Liver (tissue), 9 donors: ENCODE measurements around the gene LNX2. TPM values are rescaled to one million over a fixed set of nuclear protein-coding genes. Genes with fewer than 3 reads are reported as not detected.

Source experiments
- DNase-seq: peaks from one replicate; pipeline ENCODE4 v3.0.0-alpha.2; 2017; ENCODE audit warnings: low spot score
- H3K27ac ChIP-seq, 2 donors: one replicate each; pipeline ENCODE4 v1.7.0; 2013; ENCODE audit warnings: inconsistent platforms in 2 of 2, low read length in 2 of 2, control low read depth in 1 of 2, low read depth in 1 of 2, mild to moderate bottlenecking in 1 of 2
- H3K27me3 ChIP-seq, 4 donors: one replicate each; pipeline versions ENCODE4 v1.6.1 to v1.7.0; 2013; ENCODE audit warnings: low read length in 3 of 4, inconsistent platforms in 1 of 4, mild to moderate bottlenecking in 1 of 4, moderate library complexity in 1 of 4; ENCODE audit not compliant: control insufficient read depth in 4 of 4, insufficient read depth in 4 of 4
- H3K36me3 ChIP-seq, 4 donors: one replicate each; pipeline versions ENCODE4 v1.6.1 to v1.7.0; 2013; ENCODE audit warnings: low read length in 3 of 4, mild to moderate bottlenecking in 3 of 4, low read depth in 1 of 4, moderate library complexity in 1 of 4; ENCODE audit not compliant: control insufficient read depth in 4 of 4, insufficient read depth in 3 of 4
- H3K4me1 ChIP-seq, 4 donors: one replicate each; pipeline versions ENCODE4 v1.6.1 to v1.7.0; 2013; ENCODE audit warnings: low read length in 3 of 4, mild to moderate bottlenecking in 3 of 4, moderate library complexity in 1 of 4; ENCODE audit not compliant: control insufficient read depth in 4 of 4, insufficient read depth in 4 of 4
- H3K4me3 ChIP-seq, 3 donors: one replicate each; pipeline versions ENCODE4 v1.6.1 to v1.7.0; 2013; ENCODE audit warnings: low read length in 3 of 3, control low read depth in 1 of 3, low read depth in 1 of 3, mild to moderate bottlenecking in 1 of 3
- H3K9ac ChIP-seq, 2 donors: one replicate each; pipeline ENCODE4 v1.7.0; 2013; ENCODE audit warnings: low read length in 2 of 2, mild to moderate bottlenecking in 2 of 2, moderate library complexity in 2 of 2, control low read depth in 1 of 2, low read depth in 1 of 2
- H3K9me3 ChIP-seq, 4 donors: one replicate each; pipeline versions ENCODE4 v1.6.1 to v1.7.0; 2013; ENCODE audit warnings: low read length in 3 of 4; ENCODE audit not compliant: control insufficient read depth in 4 of 4
- ATF3 ChIP-seq: IDR thresholded peaks from 2 replicates; pipeline ENCODE4 v1.6.1; 2016; ENCODE audit warnings: antibody characterized with exemption
- CTCF ChIP-seq: fragments of 150-350 bp; IDR thresholded peaks from 2 replicates; pipeline ENCODE4 v1.5.1; 2017; ENCODE audit warnings: improper control_type of control experiment, low read depth, low read length; ENCODE audit not compliant: missing input control
- EGR1 ChIP-seq, 2 donors: IDR thresholded peaks; 2 replicates each; pipeline ENCODE4 v1.6.1; 2016 to 2018; ENCODE audit warnings: antibody characterized with exemption in 2 of 2, low read depth in 2 of 2
- FOXA1 ChIP-seq: IDR thresholded peaks from 2 replicates; pipeline ENCODE4 v1.6.1; 2016; ENCODE audit warnings: antibody characterized with exemption
- FOXA2 ChIP-seq: IDR thresholded peaks from 2 replicates; pipeline ENCODE4 v1.6.1; 2016; ENCODE audit warnings: antibody characterized with exemption
- GABPA ChIP-seq, 2 donors: IDR thresholded peaks in 1 of 2; conservative IDR thresholded peaks in 1 of 2; 2 replicates each; pipeline ENCODE4 v1.6.1; 2016; ENCODE audit warnings: antibody characterized with exemption in 2 of 2, mild to moderate bottlenecking in 1 of 2, moderate library complexity in 1 of 2
- HNF4A ChIP-seq, 2 donors: conservative IDR thresholded peaks; 2 replicates each; pipeline ENCODE4 v1.6.1; 2016; ENCODE audit warnings: antibody characterized with exemption in 2 of 2, mild to moderate bottlenecking in 2 of 2
- HNF4G ChIP-seq: IDR thresholded peaks from 2 replicates; pipeline ENCODE4 v1.6.1; 2016; ENCODE audit warnings: antibody characterized with exemption
- JUND ChIP-seq, 2 donors: IDR thresholded peaks; 2 replicates each; pipeline ENCODE4 v1.6.1; 2016; ENCODE audit warnings: antibody characterized with exemption in 2 of 2
- MAX ChIP-seq: IDR thresholded peaks from 2 replicates; pipeline ENCODE4 v1.6.1; 2016; ENCODE audit warnings: antibody characterized with exemption
- NR2F2 ChIP-seq: IDR thresholded peaks from 2 replicates; pipeline ENCODE4 v1.6.1; 2016; ENCODE audit warnings: antibody characterized with exemption
- RAD21 ChIP-seq, 2 donors: IDR thresholded peaks; 2 replicates each; pipeline ENCODE4 v1.6.1; 2016; ENCODE audit warnings: antibody characterized with exemption in 2 of 2, mild to moderate bottlenecking in 2 of 2
- REST ChIP-seq: IDR thresholded peaks from 2 replicates; pipeline ENCODE4 v1.6.1; 2016; ENCODE audit warnings: antibody characterized with exemption, mild to moderate bottlenecking
- RXRA ChIP-seq, 2 donors: IDR thresholded peaks; 2 replicates each; pipeline ENCODE4 v1.6.1; 2017 to 2018; ENCODE audit warnings: antibody characterized with exemption in 2 of 2, mild to moderate bottlenecking in 1 of 2
- SP1 ChIP-seq: IDR thresholded peaks from 2 replicates; pipeline ENCODE4 v1.6.1; 2018; ENCODE audit warnings: antibody characterized with exemption, mild to moderate bottlenecking
- TAF1 ChIP-seq: conservative IDR thresholded peaks from 2 replicates; pipeline ENCODE4 v1.6.1; 2016; ENCODE audit warnings: antibody characterized with exemption, mild to moderate bottlenecking
- YY1 ChIP-seq: IDR thresholded peaks from 2 replicates; pipeline ENCODE4 v1.6.1; 2016; ENCODE audit warnings: antibody characterized with exemption, mild to moderate bottlenecking
- ZBTB33 ChIP-seq: IDR thresholded peaks from 2 replicates; pipeline ENCODE4 v1.6.1; 2016; ENCODE audit warnings: antibody characterized with exemption
- WGBS: extraction: QIAGEN DNeasy Blood & Tissue Kit; methylation state at CpG from one replicate; pipeline ENCODE4 v1.1.7; 2013; 5-methylcytosine and 5-hydroxymethylcytosine counted together
- polyA plus RNA-seq, 2 donors: library from polyadenylated mRNA; stranded (reverse) in 1 of 2; unstranded in 1 of 2; fragments of 200-250 nt in 1 of 2; fragments of >200 nt in 1 of 2; fragmentation: Nextera tagmentation in 1 of 2; extraction: Ambion mirVana in 1 of 2; gene quantifications; one replicate each; pipeline versions ENCODE4 v1.2.1 to v1.2.3, GENCODE V29; 2013 to 2015
- total RNA-seq, 2 donors: library from RNA; depleted of rRNA; stranded (reverse); fragments of >200 nt; gene quantifications; one replicate each; pipeline ENCODE4 v1.2.3, GENCODE V29; 2014
- donor health status: healthy.
- donor health status: healthy.
- donor health status: healthy.
- donor health status: healthy.
- donor health status: healthy.

The LNX2 gene
- total and polyA plus RNA-seq, 4 donors = 6.2 to 25.9 (median 13.3) TPM

- TF ChIP-seq ATF3 (no peak), GABPA (IDR thresholded peaks at IDR 0.05 in 1 of 2, conservative IDR thresholded peaks at IDR 0.05 in 1 of 2) (no peak)
- H3K36me3 ChIP-seq = peaks cover 0 to 4% (median 0%) of the 10 kb centered on the region in 4 donors
- no peak for DNase-seq
- no peak overlapping the region for H3K27ac ChIP-seq
- no peaks in the 10 kb centered on the region for H3K27me3 ChIP-seq
- no peaks in the 10 kb centered on the region for H3K9me3 ChIP-seq
- H3K4me3 ChIP-seq = no peak overlapping the region
- no peak overlapping the region for H3K9ac ChIP-seq
- 87% methylated on average over 10 of the region's 10 CpGs for WGBS
- H3K4me1 ChIP-seq = peaks cover 2 to 6% (median 3%) of the 10 kb centered on the region in 4 donors
These were observed 86.0 kb downstream of the LNX2 start for GRCh38 chr13:27534108-27534980.

- H3K4me1 ChIP-seq = peaks cover 2 to 6% (median 3%) of the 10 kb centered on the region in 4 donors
- H3K4me3 ChIP-seq = no peak overlapping the region
- 11% methylated on average over 19 of the region's 19 CpGs for WGBS
- H3K9ac ChIP-seq = no peak overlapping the region
- TF ChIP-seq YY1 = no peak
- no peak for TF ChIP-seq JUND (IDR thresholded peaks at IDR 0.05)
- no peak for TF ChIP-seq ZBTB33
- no peak for TF ChIP-seq GABPA (IDR thresholded peaks at IDR 0.05 in 1 of 2, conservative IDR thresholded peaks at IDR 0.05 in 1 of 2)
- TF ChIP-seq HNF4G = no peak
- no peak for TF ChIP-seq TAF1
- no peak for TF ChIP-seq FOXA1
- no peak for TF ChIP-seq EGR1 (IDR thresholded peaks at IDR 0.05; ENCODE audit: low read depth in 2 of 2)
- TF ChIP-seq MAX = no peak
- TF ChIP-seq HNF4A (conservative IDR thresholded peaks at IDR 0.05) = peak in 1 of 2 donors; percentile 18
- peak; percentile 93 to 98 for TF ChIP-seq RAD21 (IDR thresholded peaks at IDR 0.05)
- no peak for TF ChIP-seq REST
- TF ChIP-seq NR2F2 = no peak
- TF ChIP-seq SP1 = no peak
- TF ChIP-seq FOXA2 = no peak
- TF ChIP-seq RXRA (IDR thresholded peaks at IDR 0.05) = peak in 1 of 2 donors; percentile 16
- TF ChIP-seq CTCF = peak; percentile 89
- no peak for TF ChIP-seq ATF3
- peaks cover 0 to 1% (median 0%) of the 10 kb centered on the region in 4 donors for H3K36me3 ChIP-seq
- peak; percentile 89 for DNase-seq
- no peaks in the 10 kb centered on the region for H3K27me3 ChIP-seq
- peaks cover 0 to 1% (median 0%) of the 10 kb centered on the region in 4 donors for H3K9me3 ChIP-seq
- H3K27ac ChIP-seq = no peak overlapping the region
These were observed 87.1 kb downstream of the LNX2 start for GRCh38 chr13:27533155-27533643.
